Skeletal muscle tissue (tissue), 4 donors: ENCODE results near the gene PARP3. TPM values are rescaled to one million over a fixed set of nuclear protein-coding genes. Genes with fewer than 3 reads are reported as not detected.

Experiments used
- H3K27ac ChIP-seq: one replicate; pipeline ENCODE4 v1.7.0; 2013; ENCODE audit warnings: mild to moderate bottlenecking, low read depth, low read length, inconsistent platforms
- H3K27me3 ChIP-seq, 3 donors: one replicate each; pipeline ENCODE4 v1.7.0; 2013; ENCODE audit warnings: low read length in 3 of 3; ENCODE audit not compliant: control insufficient read depth in 3 of 3, insufficient read depth in 3 of 3
- H3K36me3 ChIP-seq, 3 donors: one replicate each; pipeline ENCODE4 v1.7.0; 2013; ENCODE audit warnings: low read length in 3 of 3; ENCODE audit not compliant: control insufficient read depth in 3 of 3, insufficient read depth in 3 of 3
- H3K4me1 ChIP-seq, 3 donors: one replicate each; pipeline ENCODE4 v1.7.0; 2013; ENCODE audit warnings: low read length in 3 of 3, mild to moderate bottlenecking in 3 of 3; ENCODE audit not compliant: control insufficient read depth in 3 of 3, insufficient read depth in 3 of 3
- H3K4me3 ChIP-seq, 3 donors: one replicate each; pipeline ENCODE4 v1.7.0; 2013; ENCODE audit warnings: low read length in 3 of 3
- H3K9ac ChIP-seq, 3 donors: one replicate each; pipeline ENCODE4 v1.7.0; 2013; ENCODE audit warnings: low read length in 3 of 3, mild to moderate bottlenecking in 3 of 3, moderate library complexity in 2 of 3, low read depth in 1 of 3
- H3K9me3 ChIP-seq, 3 donors: one replicate each; pipeline ENCODE4 v1.7.0; 2013; ENCODE audit warnings: low read length in 3 of 3; ENCODE audit not compliant: control insufficient read depth in 3 of 3
- total RNA-seq: library from RNA; depleted of rRNA; stranded (reverse); fragments of >200 nt; gene quantifications from one replicate; pipeline ENCODE4 v1.2.3, GENCODE V29; 2014
- donor health status: Osteomylitis.

Gene PARP3
- total RNA-seq, 1 donor from 2014 or later = 6.3 TPM

DNA sequence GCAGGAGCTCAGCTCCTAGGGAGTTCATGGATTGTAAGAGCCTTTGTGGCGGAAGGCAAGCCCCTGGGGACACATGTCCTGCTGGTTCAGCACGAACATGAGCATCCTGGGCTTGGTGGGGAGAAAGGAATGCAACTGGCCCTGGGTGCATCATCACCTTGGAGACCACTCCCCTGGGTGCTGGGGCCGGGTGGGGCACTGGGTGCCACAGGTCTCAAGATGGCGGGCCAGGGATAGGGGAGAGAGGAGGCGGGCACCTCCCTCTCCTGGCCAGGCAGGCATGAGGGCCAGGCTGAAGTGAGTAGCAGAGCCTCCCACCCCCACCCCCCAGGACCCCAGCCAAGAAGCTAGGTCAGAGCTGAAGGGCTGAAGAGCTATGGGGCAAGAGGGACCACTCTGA, 24.3 kb downstream of the PARP3 start:
- H3K36me3 ChIP-seq = peaks cover 0 to 3% (median 2%) of the 10 kb centered on the region in 3 donors
- H3K9ac ChIP-seq = peak overlapping the region; percentile 81 to 98 (median 94)
- peak overlapping the region; percentile 80 for H3K27ac ChIP-seq
- H3K9me3 ChIP-seq = no peaks in the 10 kb centered on the region
- peak overlapping the region; percentile 74 to 97 (median 91) for H3K4me3 ChIP-seq
- no peaks in the 10 kb centered on the region for H3K27me3 ChIP-seq
- peaks cover 74 to 92% (median 84%) of the 10 kb centered on the region in 3 donors for H3K4me1 ChIP-seq

GRCh38 chr3:51966922-51967383, 24.8 kb downstream of the PARP3 start:
- Histone ChIP-seq H3K9ac (peak overlapping the region; percentile 81 to 98 (median 94)), H3K27ac (peak overlapping the region; percentile 80), H3K27me3 (no peaks in the 10 kb centered on the region), H3K9me3 (no peaks in the 10 kb centered on the region), H3K4me3 (peak overlapping the region; percentile 74 to 97 (median 91)), H3K36me3 (peaks cover 0 to 3% (median 2%) of the 10 kb centered on the region in 3 donors), H3K4me1 (peaks cover 70 to 89% (median 79%) of the 10 kb centered on the region in 3 donors)

DNA sequence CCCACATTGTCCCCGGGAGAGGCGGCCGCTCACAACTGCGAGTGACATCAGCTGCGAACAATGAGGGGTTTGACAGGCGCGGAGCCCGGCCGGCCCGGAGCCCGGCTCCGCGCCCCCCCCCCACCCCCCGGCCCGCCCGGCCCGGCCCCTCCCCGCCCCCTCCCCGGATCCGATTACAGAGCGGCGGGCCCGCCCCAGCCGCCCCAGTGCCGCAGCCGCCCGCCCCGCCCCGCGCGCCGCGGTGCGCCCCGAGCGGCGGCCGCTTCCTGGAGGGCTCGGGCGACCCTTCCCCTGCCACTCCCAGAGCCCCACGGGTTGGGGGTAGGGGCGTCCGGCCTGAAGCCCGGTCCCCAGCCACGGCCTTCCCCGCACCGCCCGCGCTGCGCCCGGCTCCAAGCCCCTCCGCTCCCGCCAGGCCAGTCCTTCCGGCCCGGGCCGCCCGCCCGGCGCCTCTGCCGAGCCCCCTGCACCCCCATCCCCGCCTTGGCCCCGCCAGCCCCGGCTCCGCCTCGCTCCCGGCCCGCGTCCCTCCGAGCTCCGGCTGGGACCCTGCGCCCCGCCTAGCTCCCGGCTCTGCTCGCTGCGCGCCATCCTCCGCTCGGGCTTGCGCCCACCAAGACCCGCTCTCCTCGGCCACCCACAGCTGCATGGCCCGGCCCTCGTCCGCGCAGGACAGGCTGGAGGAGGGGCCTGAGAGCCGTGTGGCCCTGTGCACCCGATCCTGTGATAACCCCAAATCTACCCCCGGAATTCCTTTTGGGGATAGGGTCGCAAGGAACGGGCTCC, 25.4 kb downstream of the PARP3 start, which contains the start of gene PCBP4:
Gene PCBP4 (minus strand): TSS at position 71 of the 786 bp plus-strand sequence. CDS start 6,214 bp downstream, outside the sequence.
- Histone ChIP-seq H3K27ac (peak within 1 kb of the TSS; percentile 80), H3K27me3 (no peaks in the 10 kb centered on the region), H3K36me3 (peaks cover 0 to 3% (median 2%) of the 10 kb centered on the region in 3 donors), H3K4me1 (peaks cover 63 to 83% (median 73%) of the 10 kb centered on the region in 3 donors), H3K4me3 (peak within 1 kb of the TSS; percentile 74 to 97 (median 91)), H3K9me3 (no peaks in the 10 kb centered on the region), H3K9ac (peak within 1 kb of the TSS; percentile 81 to 98 (median 94))

GRCh38 chr3:51968170-51968775, 26.1 kb downstream of the PARP3 start:
- peaks cover 0 to 3% (median 2%) of the 10 kb centered on the region in 3 donors for H3K36me3 ChIP-seq
- peak overlapping the region; percentile 68 to 73 (median 72) for H3K4me3 ChIP-seq
- peak overlapping the region; percentile 73 for H3K27ac ChIP-seq
- H3K4me1 ChIP-seq = peaks cover 56 to 76% (median 66%) of the 10 kb centered on the region in 3 donors
- H3K9me3 ChIP-seq = no peaks in the 10 kb centered on the region
- peak overlapping the region; percentile 72 to 91 (median 78) for H3K9ac ChIP-seq
- no peaks in the 10 kb centered on the region for H3K27me3 ChIP-seq

GRCh38 chr3:51968883-51969678, 26.9 kb downstream of the PARP3 start:
- Histone ChIP-seq H3K4me3 (no peak overlapping the region), H3K27ac (no peak overlapping the region), H3K9ac (peak overlapping the region in 1 of 3 donors; percentile 45), H3K4me1 (peaks cover 61 to 73% (median 62%) of the 10 kb centered on the region in 3 donors), H3K36me3 (peaks cover 0 to 3% (median 2%) of the 10 kb centered on the region in 3 donors), H3K27me3 (no peaks in the 10 kb centered on the region), H3K9me3 (no peaks in the 10 kb centered on the region)

DNA sequence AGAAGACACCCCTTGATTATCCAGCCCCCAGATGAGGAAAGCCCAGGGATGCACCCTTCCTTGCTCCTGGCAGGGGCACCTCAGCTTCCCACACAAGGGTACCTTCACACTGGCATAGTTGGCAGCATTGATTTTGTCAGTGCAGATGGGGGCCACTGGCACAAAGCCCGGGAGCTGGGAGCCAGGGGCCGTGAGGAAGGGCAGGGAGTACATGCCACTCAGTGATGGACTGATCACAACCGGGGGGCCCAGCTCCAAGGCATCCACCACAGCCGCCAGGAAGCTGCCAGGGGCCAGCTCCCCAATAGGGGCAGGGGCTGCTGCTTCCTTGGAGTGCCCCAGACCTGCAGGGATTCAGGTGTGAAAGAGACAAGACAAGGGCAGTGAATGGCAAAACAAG, 27.7 kb downstream of the PARP3 start:
- Histone ChIP-seq H3K4me3 (no peak overlapping the region), H3K36me3 (peaks cover 0 to 3% (median 2%) of the 10 kb centered on the region in 3 donors), H3K27me3 (no peaks in the 10 kb centered on the region), H3K9ac (peak overlapping the region in 2 of 3 donors; percentile 30 to 50), H3K9me3 (no peaks in the 10 kb centered on the region), H3K4me1 (peaks cover 61 to 73% (median 63%) of the 10 kb centered on the region in 3 donors), H3K27ac (peak overlapping the region; percentile 19)

GRCh38 chr3:51970606-51971300, 28.6 kb downstream of the PARP3 start:
- Histone ChIP-seq H3K4me1 (peaks cover 59 to 70% (median 60%) of the 10 kb centered on the region in 3 donors), H3K4me3 (no peak overlapping the region), H3K9ac (peak overlapping the region in 1 of 3 donors; percentile 50), H3K9me3 (no peaks in the 10 kb centered on the region), H3K36me3 (peaks cover 0 to 3% (median 2%) of the 10 kb centered on the region in 3 donors), H3K27me3 (no peaks in the 10 kb centered on the region), H3K27ac (peak overlapping the region; percentile 19)

GRCh38 chr3:51971350-51971749, 29.2 kb downstream of the PARP3 start:
- Histone ChIP-seq H3K27ac (no peak overlapping the region), H3K9me3 (no peaks in the 10 kb centered on the region), H3K4me1 (peaks cover 55 to 67% (median 56%) of the 10 kb centered on the region in 3 donors)

More at GRCh38 chr3:51971350-51971749, 29.2 kb downstream of the PARP3 start:
- Histone ChIP-seq H3K36me3 (peaks cover 0 to 3% (median 2%) of the 10 kb centered on the region in 3 donors), H3K27me3 (no peaks in the 10 kb centered on the region), H3K4me3 (no peak overlapping the region), H3K9ac (peak overlapping the region in 1 of 3 donors; percentile 57)
